ENCODE measurements around the gene GABRB3. TPM values are rescaled to one million over a fixed set of nuclear protein-coding genes. Genes with fewer than 3 reads are reported as not detected.
A peak's percentile ranks its signal among the peaks of the same experiment; 100 is the strongest.

GABRB3 gene
- total RNA-seq, 2 donors from 2014 or later: 26.1 to 56.8 TPM

DNA sequence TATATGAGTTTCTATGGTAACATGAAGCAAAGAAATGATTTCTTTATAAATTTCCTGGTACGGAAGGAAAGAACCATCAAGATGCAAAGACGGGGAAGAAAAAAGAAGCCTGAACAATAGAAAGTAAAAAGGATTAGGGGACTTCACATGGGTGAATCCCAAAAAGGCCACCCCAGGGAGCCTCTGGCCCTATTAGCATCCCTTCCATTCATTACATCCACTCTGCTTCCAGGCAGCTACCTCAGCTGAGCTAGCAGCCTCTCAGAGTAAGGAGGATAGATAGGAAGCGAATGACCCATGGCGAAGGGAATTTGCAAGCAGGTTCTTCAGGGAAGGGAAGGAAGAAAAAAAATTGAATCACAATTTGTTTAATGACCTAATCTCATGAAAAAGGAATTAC, 81.6 kb downstream of the GABRB3 start:
- intact Hi-C loops (cut with DNase I): no loop called here
- no peak for ATAC-seq
- no peak for DNase-seq

GRCh38 chr15:26690778-26691177, 82.1 kb downstream of the GABRB3 start:
- ATAC-seq: no peak
- DNase-seq: no peak
- intact Hi-C loops (cut with DNase I): no loop called here

GRCh38 chr15:26689462-26689861, 83.4 kb downstream of the GABRB3 start:
- no peak for DNase-seq
- intact Hi-C loops (cut with DNase I): no loop called here
- ATAC-seq: no peak

DNA sequence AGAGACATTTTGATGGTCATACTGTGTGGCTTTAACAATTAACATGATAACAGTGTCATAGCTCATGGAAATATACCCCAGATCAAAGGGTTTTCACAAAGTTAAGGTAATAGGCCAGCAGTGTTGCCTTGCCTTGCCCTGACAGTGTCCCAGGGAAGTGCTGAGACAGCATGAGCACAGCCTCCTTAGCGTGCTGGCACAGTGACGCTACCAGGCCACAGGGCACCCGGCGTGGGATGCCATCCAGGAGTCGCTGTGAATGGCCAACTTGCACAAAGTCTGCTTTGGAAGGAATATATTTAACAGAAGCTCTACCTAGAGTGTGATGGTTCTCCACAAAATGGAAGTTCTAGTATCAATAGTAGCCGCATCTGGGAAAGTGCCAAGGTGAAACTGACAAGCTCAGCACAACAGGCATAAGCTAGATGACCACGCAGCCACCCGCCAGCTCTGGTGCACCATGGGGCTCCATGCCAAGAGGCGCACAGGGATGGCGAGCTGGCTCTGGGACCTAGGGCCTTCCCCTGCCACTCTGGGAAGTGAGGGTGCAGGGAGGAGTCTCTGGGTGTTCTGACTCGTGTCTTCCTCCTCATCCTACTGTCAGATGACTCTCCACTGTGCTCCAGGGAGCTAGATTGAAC, 86.2 kb downstream of the GABRB3 start:
- intact Hi-C loops (cut with DNase I): no loop called here
- no peak for DNase-seq
- ATAC-seq: peak; percentile 60 to 63

DNA sequence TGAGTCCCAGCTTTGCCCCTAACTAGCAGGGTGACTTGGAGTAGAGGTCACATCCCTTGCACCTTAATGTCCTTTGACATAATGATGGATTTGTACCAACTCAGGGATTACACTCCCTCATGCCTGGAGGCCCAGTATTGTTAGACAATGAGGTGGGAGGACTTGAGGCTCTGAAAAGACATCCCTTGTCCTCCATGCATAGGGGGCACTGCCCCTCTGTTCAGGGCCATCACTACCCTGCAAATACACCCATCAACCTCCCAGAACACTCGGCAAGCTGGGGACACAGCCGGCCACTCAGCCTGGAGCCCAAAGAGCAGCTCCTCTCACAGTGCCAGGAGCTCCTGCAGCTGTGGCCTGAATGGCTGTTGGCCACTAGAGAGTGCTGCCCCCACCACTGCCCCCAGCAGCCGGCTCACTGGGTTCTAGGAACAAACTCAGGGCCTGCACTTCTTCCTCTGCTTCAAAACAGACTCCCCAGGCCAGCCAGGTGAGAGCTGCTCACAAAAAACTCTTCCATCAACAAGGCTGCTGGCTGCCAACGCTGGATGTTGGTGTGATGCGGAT, 90.2 kb downstream of the GABRB3 start:
- DNase-seq (no peak), ATAC-seq (no peak)
- intact Hi-C loops (cut with DNase I): no loop called here

DNA sequence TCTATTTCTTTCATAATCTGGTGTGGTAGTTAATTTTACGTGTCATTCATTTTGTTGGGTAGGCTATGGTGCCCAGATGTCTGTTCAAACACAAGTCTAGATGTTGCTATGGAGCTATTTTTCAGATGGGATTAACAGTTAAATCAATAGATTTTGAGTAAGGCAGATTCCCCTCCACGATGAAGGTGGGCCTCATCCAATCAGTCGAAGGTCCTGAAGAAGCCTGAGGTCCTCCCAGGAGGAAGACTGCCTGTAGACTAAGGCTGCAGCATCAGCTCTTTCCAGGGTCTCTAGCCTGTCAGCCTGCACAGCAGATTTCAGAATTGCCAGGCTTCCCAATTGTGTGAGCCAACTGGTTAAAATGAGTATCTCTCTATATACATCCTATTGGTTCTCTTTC, 92.9 kb downstream of the GABRB3 start:
- intact Hi-C loops (cut with DNase I): no loop called here
- DNase-seq (no peak), ATAC-seq (no peak)

DNA sequence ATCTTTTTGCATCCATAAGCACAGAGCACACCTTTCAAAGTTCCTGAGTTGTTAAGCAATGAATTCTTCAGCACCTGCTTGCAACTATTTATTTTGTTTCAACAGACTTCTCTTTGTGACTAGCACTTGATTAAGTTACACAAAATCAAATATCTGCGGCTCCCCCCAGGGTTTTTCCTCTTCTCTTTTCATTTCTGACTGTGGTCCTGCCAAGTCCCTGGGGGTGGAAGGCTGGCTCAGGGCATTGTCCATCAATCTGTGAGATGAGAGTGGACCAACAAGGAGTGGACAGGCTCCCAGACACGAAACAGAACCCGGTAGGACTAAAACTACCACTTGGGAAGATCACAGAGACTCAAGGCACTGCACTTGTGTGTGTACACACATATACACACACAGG, 96.8 kb downstream of the GABRB3 start:
- intact Hi-C loops (cut with DNase I): no loop called here
- no peak for ATAC-seq

GRCh38 chr15:26674467-26674866, 98.4 kb downstream of the GABRB3 start:
- DNase-seq (no peak), ATAC-seq (no peak)
- intact Hi-C loops (cut with DNase I): no loop called here

More for the DNA sequence above, 96.8 kb downstream of the GABRB3 start:
- no peak for DNase-seq

DNA sequence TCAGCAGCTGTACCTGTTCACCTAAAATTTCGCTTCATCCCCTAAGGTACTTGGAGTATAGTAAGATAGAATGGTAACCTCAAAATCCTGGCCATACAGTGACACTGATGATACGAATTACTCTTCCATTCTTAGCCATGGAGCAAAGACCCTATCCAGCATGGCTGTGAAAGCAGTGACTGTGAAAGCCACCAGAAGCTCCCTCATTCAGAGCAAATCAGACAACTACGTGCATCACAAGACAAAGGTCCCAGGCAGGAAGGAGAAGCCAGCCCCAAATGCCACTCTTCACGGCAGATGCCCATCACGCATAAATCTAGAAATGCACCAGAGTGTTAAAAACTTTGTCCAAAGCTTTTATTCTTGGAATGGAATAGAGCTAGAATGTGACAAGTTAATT, 99.4 kb downstream of the GABRB3 start:
- intact Hi-C loops (cut with DNase I): no loop called here

DNA sequence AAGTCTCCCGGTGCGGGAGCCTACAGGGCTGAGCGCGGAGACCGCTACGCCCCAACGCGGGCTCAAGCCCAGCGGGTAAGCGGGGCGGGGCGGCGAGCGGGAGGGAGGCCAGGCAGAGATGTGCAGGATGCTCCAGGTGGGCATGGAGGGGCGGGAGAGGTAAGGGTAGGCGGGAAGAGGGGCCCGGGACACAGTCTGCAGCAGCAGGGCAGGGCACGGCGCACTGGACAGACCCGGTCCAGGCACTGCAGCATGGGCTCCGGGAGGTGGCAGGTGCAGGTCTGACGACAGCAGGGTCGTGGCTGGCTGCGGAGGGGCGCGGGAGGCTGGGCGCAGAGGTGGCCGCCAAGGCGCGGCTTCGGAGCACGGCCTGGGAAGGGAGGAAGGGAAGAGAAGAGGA, 102.8 kb downstream of the GABRB3 start:
- ATAC-seq (no peak), DNase-seq (no peak)
- intact Hi-C loops (cut with DNase I): no loop called here

More for the DNA sequence above, 99.4 kb downstream of the GABRB3 start:
- no peak for ATAC-seq
- no peak for DNase-seq

DNA sequence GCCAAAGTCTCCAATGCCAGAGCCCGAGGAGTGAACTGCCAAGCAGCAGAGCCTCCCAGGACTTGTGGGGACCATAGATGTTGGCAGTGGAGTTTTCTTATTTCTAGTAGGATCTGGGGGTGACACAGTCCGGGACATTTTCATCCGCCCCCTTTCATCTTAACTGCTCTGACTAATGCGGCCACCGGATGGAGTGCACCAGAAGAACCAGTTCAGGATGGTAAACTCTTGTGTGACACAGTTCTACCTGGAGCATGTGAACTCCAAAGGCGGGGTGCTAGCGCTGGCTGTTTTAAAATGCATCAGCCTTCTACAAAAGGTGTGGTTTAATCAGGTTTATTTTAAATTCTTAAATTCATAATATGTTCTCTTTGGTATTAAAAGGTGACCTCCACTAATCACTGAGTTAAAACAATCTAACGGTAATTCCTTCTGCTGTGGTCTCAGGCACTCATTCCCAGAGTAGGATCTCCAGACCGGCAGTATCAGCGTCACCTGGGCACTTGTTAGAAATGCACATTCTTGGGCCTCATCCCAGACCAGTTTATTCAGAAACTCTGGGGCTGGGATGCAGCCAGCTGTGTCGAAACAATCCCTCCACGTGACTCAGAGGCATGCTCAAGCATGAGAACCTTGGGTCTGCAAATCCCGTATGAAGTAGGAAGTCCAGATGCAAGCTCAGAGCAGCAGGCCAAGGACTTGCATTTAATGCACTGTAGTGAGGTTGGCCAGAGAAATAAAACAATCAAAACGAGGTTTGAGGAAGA, 105.5 kb downstream of the GABRB3 start:
- ATAC-seq (peak; percentile 65 to 72), DNase-seq (peak; percentile 55)
- intact Hi-C loops (cut with DNase I): no loop called here

DNA sequence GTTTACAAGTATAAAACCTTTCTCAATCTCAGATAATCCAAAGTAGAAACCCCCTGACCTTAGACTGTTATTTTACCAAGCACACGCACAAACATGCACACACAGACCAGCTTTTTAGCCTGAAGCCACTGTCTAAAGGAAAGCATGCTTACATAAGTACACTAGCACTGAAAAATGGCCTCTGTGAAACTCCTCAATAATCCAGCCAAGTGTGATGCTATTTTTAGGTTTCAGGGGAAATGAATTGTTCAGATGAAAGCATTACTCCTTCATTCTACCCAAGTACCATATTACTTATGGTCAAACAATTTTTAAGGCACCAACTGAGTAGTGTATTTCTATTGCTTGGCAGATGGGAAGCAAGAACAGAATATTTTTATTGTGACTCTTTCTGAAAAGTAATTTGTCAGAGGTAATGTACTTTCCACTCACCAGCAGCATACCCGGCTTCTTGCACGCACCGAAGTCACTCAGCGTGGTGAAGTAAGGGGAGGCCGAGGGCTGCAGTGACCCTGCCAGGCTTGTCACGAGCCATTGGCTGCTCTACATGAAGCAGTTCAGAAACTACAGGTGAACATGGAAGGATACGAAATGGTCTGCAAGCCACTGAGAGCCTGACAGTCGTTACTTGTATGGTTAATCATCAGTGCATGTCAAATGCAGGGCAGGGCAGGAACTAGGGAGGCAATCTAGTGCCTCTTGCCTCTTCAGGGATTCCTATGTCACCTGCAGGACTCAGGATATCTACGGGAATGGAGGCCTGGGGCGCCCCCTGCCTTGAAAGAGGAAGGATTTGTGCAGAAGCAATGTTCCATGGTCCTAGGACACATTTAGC, 106.7 kb downstream of the GABRB3 start:
- peak; percentile 18 to 21 for ATAC-seq

DNA sequence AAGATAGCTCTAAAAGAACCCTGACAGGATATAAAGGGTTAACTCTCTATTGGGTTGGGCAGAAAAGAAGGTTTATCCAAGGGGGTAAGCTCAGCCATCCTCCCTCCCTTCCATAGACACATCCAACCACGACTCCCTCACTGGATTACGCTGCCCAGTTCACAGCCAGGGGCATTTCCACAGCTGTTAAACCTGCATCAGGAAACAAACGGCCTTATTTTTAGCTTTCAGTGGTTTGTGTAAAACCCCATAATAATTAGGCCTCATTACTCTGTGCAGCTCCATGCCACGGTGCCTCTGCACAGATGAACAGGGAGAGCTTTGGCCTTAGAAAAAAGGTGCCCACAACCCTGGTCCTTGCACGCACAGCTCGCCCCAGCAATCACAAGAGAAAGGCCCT, 110.6 kb downstream of the GABRB3 start:
- intact Hi-C loops (cut with DNase I): no loop called here
- DNase-seq (no peak), ATAC-seq (no peak)

More for the DNA sequence above, 106.7 kb downstream of the GABRB3 start:
- no peak for DNase-seq
- intact Hi-C loops (cut with DNase I): no loop called here

- intact Hi-C loops (cut with DNase I): no loop called here
- ATAC-seq: peak; percentile 29 to 60
- DNase-seq: no peak
Observed at GRCh38 chr15:26661748-26662147, 111.1 kb downstream of the GABRB3 start.

- DNase-seq (no peak), ATAC-seq (no peak)
- intact Hi-C loops (cut with DNase I): no loop called here
Observed at GRCh38 chr15:26661107-26661506, 111.8 kb downstream of the GABRB3 start.

DNA sequence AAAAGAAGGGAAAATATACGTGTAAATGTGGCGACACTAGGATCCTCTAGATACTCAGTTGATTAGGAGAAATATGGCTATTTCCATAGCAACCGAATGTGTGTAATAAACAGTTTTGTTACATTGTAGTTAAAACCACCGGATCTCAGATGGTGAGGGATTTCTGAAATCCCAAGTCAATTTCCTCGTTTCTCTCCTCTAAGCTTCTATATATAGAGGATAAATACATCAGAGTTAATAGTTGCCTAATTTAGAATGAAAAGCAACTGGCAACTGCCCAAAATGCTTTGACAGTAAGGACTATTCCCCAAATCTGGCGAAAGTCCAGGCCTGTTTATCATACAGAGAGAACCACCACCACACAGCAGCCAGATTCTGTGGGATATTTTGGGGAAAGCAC, 112.6 kb downstream of the GABRB3 start:
- ATAC-seq: no peak
- no peak for DNase-seq
- intact Hi-C loops (cut with DNase I): no loop called here

GRCh38 chr15:26658290-26658689, 114.6 kb downstream of the GABRB3 start:
- ATAC-seq (no peak), DNase-seq (no peak)
- intact Hi-C loops (cut with DNase I): no loop called here

DNA sequence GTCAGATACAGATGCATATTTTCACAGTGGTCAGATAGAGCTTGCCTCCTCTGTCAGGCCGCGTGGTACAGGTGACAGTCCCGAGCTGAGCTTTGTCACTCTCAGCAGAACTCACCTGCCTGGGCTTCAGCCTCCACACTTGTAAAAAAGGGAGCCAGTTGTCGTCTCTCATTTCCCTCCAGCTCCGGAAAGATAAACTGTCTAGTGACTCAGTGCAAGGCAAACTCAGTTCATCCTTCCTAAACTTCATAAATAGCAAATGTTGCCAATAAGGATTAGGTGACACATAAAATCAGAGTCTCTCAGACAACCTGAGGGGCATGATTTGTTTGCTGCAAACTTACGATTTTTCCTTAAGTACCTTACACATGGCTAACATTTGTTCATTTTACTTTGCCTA, 116.8 kb downstream of the GABRB3 start:
- DNase-seq (no peak), ATAC-seq (no peak)
- intact Hi-C loops (cut with DNase I): no loop called here

- intact Hi-C loops (cut with DNase I): no loop called here
- no peak for ATAC-seq
- DNase-seq: no peak
Observed at GRCh38 chr15:26651909-26652308, 121.0 kb downstream of the GABRB3 start.

GRCh38 chr15:26648676-26649075, 124.2 kb downstream of the GABRB3 start:
- ATAC-seq (no peak), DNase-seq (no peak)
- intact Hi-C loops (cut with DNase I): no loop called here
